Measurements from ENCODE around the gene BABAM2. TPM values are rescaled to one million over a fixed set of nuclear protein-coding genes. Genes with fewer than 3 reads are reported as not detected.

The BABAM2 gene
- total and polyA plus RNA-seq, 10 of the 15 experiments (the other 5 are each of a cell fraction or from before 2014, with no cell fraction given), result 30.7 to 59.9 (median 44.5) TPM

DNA sequence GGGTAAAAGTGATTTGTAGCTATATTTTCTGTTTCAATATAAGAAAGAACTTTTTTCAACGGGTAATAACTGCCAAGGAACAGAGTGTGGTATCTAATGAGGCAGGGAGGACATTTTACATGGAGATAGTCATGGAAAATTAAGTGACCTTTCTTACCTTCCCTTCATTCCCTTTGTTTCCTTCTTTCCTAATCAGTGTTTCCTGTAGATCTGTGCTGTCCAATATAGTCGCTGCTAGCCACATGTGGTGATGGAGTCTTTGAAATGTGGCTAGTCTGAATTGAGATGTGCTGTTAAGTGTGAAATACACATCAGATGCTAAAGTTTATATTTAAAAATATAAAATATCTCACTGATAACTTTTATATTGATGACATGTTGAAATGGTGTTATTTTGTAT lies 81.8 kb downstream of the BABAM2 start:
- POLR2A ChIA-PET, result no interaction called here
- intact Hi-C loops (cut with micrococcal nuclease; ENCODE audit: unreplicated experiment), result no loop called here
- ATAC-seq, result no peak
- BruUV-seq (replicated peaks), result no TSS peak
- TF ChIP-seq CREB1 (IDR thresholded peaks at IDR 0.05; ENCODE audit: low read depth) (no peak), LARP7 (IDR thresholded peaks at IDR 0.05) (no peak), PAX5 (IDR thresholded peaks at IDR 0.05; ENCODE audit: borderline replicate concordance, low read depth, low read length) (no peak), MXI1 (IDR thresholded peaks at IDR 0.05; ENCODE audit: low read depth, low read length) (no peak), POLR2AphosphoS2 (IDR thresholded peaks at IDR 0.05; ENCODE audit: low read depth, low read length) (no peak), NBN (IDR thresholded peaks at IDR 0.05) (no peak), NFIC (IDR thresholded peaks at IDR 0.05; ENCODE audit: low read depth, low read length) (no peak), HDAC6 (IDR thresholded peaks at IDR 0.05; ENCODE audit: unreplicated experiment) (no peak), SREBF1 (IDR thresholded peaks at IDR 0.05; ENCODE audit: low read length) (no peak), FOXK2 (IDR thresholded peaks at IDR 0.05) (no peak), HDGF (IDR thresholded peaks at IDR 0.05) (no peak), RUNX3 (IDR thresholded peaks at IDR 0.05; ENCODE audit: low read length) (no peak), BACH1 (IDR thresholded peaks at IDR 0.05; ENCODE audit: borderline replicate concordance) (no peak), POLR2AphosphoS5 (IDR thresholded peaks at IDR 0.05; ENCODE audit: low read length) (no peak)
- TF ChIP-seq, protein P1, sequence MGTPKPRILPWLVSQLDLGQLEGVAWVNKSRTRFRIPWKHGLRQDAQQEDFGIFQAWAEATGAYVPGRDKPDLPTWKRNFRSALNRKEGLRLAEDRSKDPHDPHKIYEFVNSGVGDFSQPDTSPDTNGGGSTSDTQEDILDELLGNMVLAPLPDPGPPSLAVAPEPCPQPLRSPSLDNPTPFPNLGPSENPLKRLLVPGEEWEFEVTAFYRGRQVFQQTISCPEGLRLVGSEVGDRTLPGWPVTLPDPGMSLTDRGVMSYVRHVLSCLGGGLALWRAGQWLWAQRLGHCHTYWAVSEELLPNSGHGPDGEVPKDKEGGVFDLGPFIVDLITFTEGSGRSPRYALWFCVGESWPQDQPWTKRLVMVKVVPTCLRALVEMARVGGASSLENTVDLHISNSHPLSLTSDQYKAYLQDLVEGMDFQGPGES (IDR thresholded peaks at IDR 0.05), result no peak
- TF ChIP-seq, protein P2, sequence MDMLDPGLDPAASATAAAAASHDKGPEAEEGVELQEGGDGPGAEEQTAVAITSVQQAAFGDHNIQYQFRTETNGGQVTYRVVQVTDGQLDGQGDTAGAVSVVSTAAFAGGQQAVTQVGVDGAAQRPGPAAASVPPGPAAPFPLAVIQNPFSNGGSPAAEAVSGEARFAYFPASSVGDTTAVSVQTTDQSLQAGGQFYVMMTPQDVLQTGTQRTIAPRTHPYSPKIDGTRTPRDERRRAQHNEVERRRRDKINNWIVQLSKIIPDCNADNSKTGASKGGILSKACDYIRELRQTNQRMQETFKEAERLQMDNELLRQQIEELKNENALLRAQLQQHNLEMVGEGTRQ (IDR thresholded peaks at IDR 0.05; ENCODE audit: borderline replicate concordance, low read depth, low read length), result no peak
- TF ChIP-seq, protein P3, sequence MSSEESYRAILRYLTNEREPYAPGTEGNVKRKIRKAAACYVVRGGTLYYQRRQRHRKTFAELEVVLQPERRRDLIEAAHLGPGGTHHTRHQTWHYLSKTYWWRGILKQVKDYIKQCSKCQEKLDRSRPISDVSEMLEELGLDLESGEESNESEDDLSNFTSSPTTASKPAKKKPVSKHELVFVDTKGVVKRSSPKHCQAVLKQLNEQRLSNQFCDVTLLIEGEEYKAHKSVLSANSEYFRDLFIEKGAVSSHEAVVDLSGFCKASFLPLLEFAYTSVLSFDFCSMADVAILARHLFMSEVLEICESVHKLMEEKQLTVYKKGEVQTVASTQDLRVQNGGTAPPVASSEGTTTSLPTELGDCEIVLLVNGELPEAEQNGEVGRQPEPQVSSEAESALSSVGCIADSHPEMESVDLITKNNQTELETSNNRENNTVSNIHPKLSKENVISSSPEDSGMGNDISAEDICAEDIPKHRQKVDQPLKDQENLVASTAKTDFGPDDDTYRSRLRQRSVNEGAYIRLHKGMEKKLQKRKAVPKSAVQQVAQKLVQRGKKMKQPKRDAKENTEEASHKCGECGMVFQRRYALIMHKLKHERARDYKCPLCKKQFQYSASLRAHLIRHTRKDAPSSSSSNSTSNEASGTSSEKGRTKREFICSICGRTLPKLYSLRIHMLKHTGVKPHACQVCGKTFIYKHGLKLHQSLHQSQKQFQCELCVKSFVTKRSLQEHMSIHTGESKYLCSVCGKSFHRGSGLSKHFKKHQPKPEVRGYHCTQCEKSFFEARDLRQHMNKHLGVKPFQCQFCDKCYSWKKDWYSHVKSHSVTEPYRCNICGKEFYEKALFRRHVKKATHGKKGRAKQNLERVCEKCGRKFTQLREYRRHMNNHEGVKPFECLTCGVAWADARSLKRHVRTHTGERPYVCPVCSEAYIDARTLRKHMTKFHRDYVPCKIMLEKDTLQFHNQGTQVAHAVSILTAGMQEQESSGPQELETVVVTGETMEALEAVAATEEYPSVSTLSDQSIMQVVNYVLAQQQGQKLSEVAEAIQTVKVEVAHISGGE (CRISPR knock-in tag; IDR thresholded peaks at IDR 0.05), result no peak
- Histone ChIP-seq H2AFZ (ENCODE audit: control insufficient read depth, low read depth, low read length) (no peak overlapping the region), H3K36me3 (ENCODE audit: control insufficient read depth in 2 of 2, insufficient read depth in 2 of 2, low read length in 1 of 2) (no peaks in the 10 kb centered on the region), H3K9ac (ENCODE audit: control insufficient read depth, insufficient read depth, low read length) (no peak overlapping the region), H3K27me3 (replicated peaks in 1 of 2; ENCODE audit: control insufficient read depth in 2 of 2, insufficient read depth in 2 of 2, low read length in 1 of 2) (no peaks in the 10 kb centered on the region), H3K9me3 (replicated peaks; ENCODE audit: control insufficient read depth, insufficient read depth, low read length) (peaks cover 4% of the 10 kb centered on the region; the same call in 1 of the 3 replicates), H3K4me1 (ENCODE audit: control insufficient read depth, insufficient read depth, low read length) (no peaks in the 10 kb centered on the region), H3K79me2 (ENCODE audit: control insufficient read depth, insufficient read depth, low read length) (no peaks in the 10 kb centered on the region), H4K20me1 (ENCODE audit: control insufficient read depth, insufficient read depth) (no peaks in the 10 kb centered on the region), H3K4me3 (no peak overlapping the region), H3K4me2 (ENCODE audit: control insufficient read depth, insufficient read depth) (no peak overlapping the region), H3K27ac (ENCODE audit: control insufficient read depth, insufficient read depth) (no peak overlapping the region)
- DNase-seq (ENCODE audit: low read depth, low spot score), result no peak
- in situ Hi-C loops (cut with MboI), result no loop called here
- FAIRE-seq, result no peak
- WGBS (ENCODE audit: insufficient coverage, insufficient replicate concordance, low lambda C conversion rate, missing lambda C conversion rate), result 100% methylated on average over 2 of the region's 2 CpGs
- SMC1A ChIA-PET (ENCODE audit: uncharacterized antibody, unreplicated experiment), result interaction anchor here (1.6 to 3.0 kb wide), 2 partner anchors 10 to 25 kb away, joined by 4 to 14 read pairs; no protein-coding TSS in a partner anchor
- RAD21 ChIA-PET (ENCODE audit: unreplicated experiment), result no interaction called here
- CTCF ChIA-PET, result interaction anchor here (1.6 kb wide), 1 partner anchor 9 kb away, joined by 4 read pairs; no protein-coding TSS in a partner anchor
